ENCODE data around the gene SEPHS2. TPM values are rescaled to one million over a fixed set of nuclear protein-coding genes. Genes with fewer than 3 reads are reported as not detected.
"Not testable (repeated sequence)": the region's sequence is repeated elsewhere in the genome, so short reads cannot be mapped to it uniquely, and the experiment has no call there.

SEPHS2 gene
- total RNA-seq, 1 donor from 2014 or later: 19.0 TPM

- DNase-seq (ENCODE audit: low read depth): no peak
These were observed 18.4 kb upstream of the SEPHS2 start for GRCh38 chr16:30464078-30464477.

GRCh38 chr16:30461426-30461825 lies 15.8 kb upstream of the SEPHS2 start:
- DNase-seq (ENCODE audit: low read depth): not testable (repeated sequence)

GRCh38 chr16:30459456-30459855 lies 13.8 kb upstream of the SEPHS2 start:
- no peak for DNase-seq (ENCODE audit: low read depth)

- DNase-seq (ENCODE audit: low read depth): no peak
These were observed 13.1 kb upstream of the SEPHS2 start for GRCh38 chr16:30458561-30459394.

- DNase-seq (ENCODE audit: low read depth): no peak
These were observed 12.3 kb upstream of the SEPHS2 start for GRCh38 chr16:30457743-30458560.

- DNase-seq (ENCODE audit: low read depth): no peak
These were observed 11.6 kb upstream of the SEPHS2 start for GRCh38 chr16:30457256-30457655.

GRCh38 chr16:30456302-30456701 lies 10.6 kb upstream of the SEPHS2 start:
- DNase-seq (ENCODE audit: low read depth): no peak

GRCh38 chr16:30452709-30453580 lies 7.3 kb upstream of the SEPHS2 start:
- DNase-seq (ENCODE audit: low read depth): not testable (repeated sequence)

- DNase-seq (ENCODE audit: low read depth): no peak
These were observed 3.4 kb upstream of the SEPHS2 start for GRCh38 chr16:30449116-30449435.

- peak; percentile 76 for DNase-seq (ENCODE audit: low read depth)
These were observed 2.0 kb upstream of the SEPHS2 start for GRCh38 chr16:30447512-30448226.

- no peak for DNase-seq (ENCODE audit: low read depth)
These were observed 525 bp upstream of the SEPHS2 start for GRCh38 chr16:30446203-30446595.

GRCh38 chr16:30445149-30445407 lies 596 bp downstream of the SEPHS2 start:
- DNase-seq (ENCODE audit: low read depth): no peak

GRCh38 chr16:30444231-30445148 lies 1.2 kb downstream of the SEPHS2 start:
- no peak for DNase-seq (ENCODE audit: low read depth)

GRCh38 chr16:30443631-30444030 lies 2.0 kb downstream of the SEPHS2 start:
- DNase-seq (ENCODE audit: low read depth): no peak

- DNase-seq (ENCODE audit: low read depth): no peak
These were observed 5.8 kb downstream of the SEPHS2 start for GRCh38 chr16:30439720-30440348.

- no peak for DNase-seq (ENCODE audit: low read depth)
These were observed 6.8 kb downstream of the SEPHS2 start for GRCh38 chr16:30438835-30439234.

GRCh38 chr16:30437511-30438046 lies 8.1 kb downstream of the SEPHS2 start:
- DNase-seq (ENCODE audit: low read depth): no peak

GRCh38 chr16:30434852-30435251 lies 10.8 kb downstream of the SEPHS2 start:
- no peak for DNase-seq (ENCODE audit: low read depth)

GRCh38 chr16:30430428-30430970 lies 15.2 kb downstream of the SEPHS2 start:
- DNase-seq (ENCODE audit: low read depth): no peak

Measured in renal cortical epithelial cell (primary cell).